ENCODE results near the gene TAF7L.
"Not testable (repeated sequence)": the region's sequence is repeated elsewhere in the genome, so short reads cannot be mapped to it uniquely, and the experiment has no call there.

TAF7L gene

GRCh38 chrX:101290957-101291603 lies at the start of gene TAF7L:
TSS of gene TAF7L (minus strand) at chrX:101291334. CDS start at chrX:101287543, 3,791 bp downstream.
- TF ChIP-seq EZH2 (IDR thresholded peaks at IDR 0.05) (no peak), FOXP2 (optimal IDR thresholded peaks at IDR 0.05; ENCODE audit: control extremely low read depth, extremely low read length, insufficient read depth) (no peak), POLR2AphosphoS5 (IDR thresholded peaks at IDR 0.05; ENCODE audit: borderline replicate concordance, low read depth, low read length) (no peak)
- no peaks in the 10 kb centered on the region for H3K36me3 ChIP-seq (ENCODE audit: insufficient read depth, low read length)
- no peak for DNase-seq (ENCODE audit: low read depth, low spot score)
- H3K9me3 ChIP-seq (ENCODE audit: low read depth, low read length) = no peaks in the 10 kb centered on the region
- H3K4me3 ChIP-seq = no peak within 1 kb of the TSS
- H3K9ac ChIP-seq (ENCODE audit: insufficient read length) = no peak within 1 kb of the TSS
- no peak within 1 kb of the TSS for H3K27ac ChIP-seq

GRCh38 chrX:101337776-101338271 lies 46.7 kb upstream of the TAF7L start:
- no peak overlapping the region for H3K4me3 ChIP-seq
- no peak overlapping the region for H3K27ac ChIP-seq
- no peak for DNase-seq (ENCODE audit: low read depth, low spot score)
- no peaks in the 10 kb centered on the region for H3K9me3 ChIP-seq (ENCODE audit: low read depth, low read length)
- H3K9ac ChIP-seq (ENCODE audit: insufficient read length) = no peak overlapping the region
- TF ChIP-seq EZH2 (IDR thresholded peaks at IDR 0.05) = no peak
- TF ChIP-seq POLR2AphosphoS5 (IDR thresholded peaks at IDR 0.05; ENCODE audit: borderline replicate concordance, low read depth, low read length) = no peak
- TF ChIP-seq FOXP2 (optimal IDR thresholded peaks at IDR 0.05; ENCODE audit: control extremely low read depth, extremely low read length, insufficient read depth) = no peak
- no peaks in the 10 kb centered on the region for H3K36me3 ChIP-seq (ENCODE audit: insufficient read depth, low read length)

GRCh38 chrX:101334310-101334709 lies 43.2 kb upstream of the TAF7L start:
- H3K4me3 ChIP-seq; DNase-seq (ENCODE audit: low read depth, low spot score); H3K36me3 ChIP-seq (ENCODE audit: insufficient read depth, low read length); H3K9me3 ChIP-seq (ENCODE audit: low read depth, low read length); H3K27ac ChIP-seq; H3K9ac ChIP-seq (ENCODE audit: insufficient read length): not testable (repeated sequence)

- not testable (repeated sequence) for H3K4me3 ChIP-seq; H3K9me3 ChIP-seq (ENCODE audit: low read depth, low read length); DNase-seq (ENCODE audit: low read depth, low spot score); H3K27ac ChIP-seq; H3K36me3 ChIP-seq (ENCODE audit: insufficient read depth, low read length); H3K9ac ChIP-seq (ENCODE audit: insufficient read length)
Observed at GRCh38 chrX:101326600-101326999, 35.5 kb upstream of the TAF7L start.

GRCh38 chrX:101303790-101304189 lies 12.7 kb upstream of the TAF7L start:
- Histone ChIP-seq H3K9ac (ENCODE audit: insufficient read length) (no peak overlapping the region), H3K36me3 (ENCODE audit: insufficient read depth, low read length) (no peaks in the 10 kb centered on the region), H3K27ac (no peak overlapping the region), H3K4me3 (no peak overlapping the region), H3K9me3 (ENCODE audit: low read depth, low read length) (no peaks in the 10 kb centered on the region)
- TF ChIP-seq POLR2AphosphoS5 (IDR thresholded peaks at IDR 0.05; ENCODE audit: borderline replicate concordance, low read depth, low read length) = no peak
- no peak for DNase-seq (ENCODE audit: low read depth, low spot score)

GRCh38 chrX:101295603-101296002 lies 4.5 kb upstream of the TAF7L start:
- H3K36me3 ChIP-seq (ENCODE audit: insufficient read depth, low read length); H3K27ac ChIP-seq; H3K9me3 ChIP-seq (ENCODE audit: low read depth, low read length); DNase-seq (ENCODE audit: low read depth, low spot score); H3K4me3 ChIP-seq; H3K9ac ChIP-seq (ENCODE audit: insufficient read length): not testable (repeated sequence)

- no peaks in the 10 kb centered on the region for H3K36me3 ChIP-seq (ENCODE audit: insufficient read depth, low read length)
- peak; percentile 6 for DNase-seq (ENCODE audit: low read depth, low spot score)
- TF ChIP-seq EZH2 (IDR thresholded peaks at IDR 0.05) = no peak
- TF ChIP-seq POLR2AphosphoS5 (IDR thresholded peaks at IDR 0.05; ENCODE audit: borderline replicate concordance, low read depth, low read length) = no peak
- no peak for TF ChIP-seq FOXP2 (optimal IDR thresholded peaks at IDR 0.05; ENCODE audit: control extremely low read depth, extremely low read length, insufficient read depth)
- no peaks in the 10 kb centered on the region for H3K9me3 ChIP-seq (ENCODE audit: low read depth, low read length)
- no peak overlapping the region for H3K9ac ChIP-seq (ENCODE audit: insufficient read length)
- no peak overlapping the region for H3K27ac ChIP-seq
- H3K4me3 ChIP-seq = no peak overlapping the region
Observed at GRCh38 chrX:101287402-101287801, 3.7 kb downstream of the TAF7L start.

- Histone ChIP-seq H3K36me3 (ENCODE audit: insufficient read depth, low read length) (no peaks in the 10 kb centered on the region), H3K9me3 (ENCODE audit: low read depth, low read length) (no peaks in the 10 kb centered on the region)
Observed at GRCh38 chrX:101276238-101276637, 14.9 kb downstream of the TAF7L start.

GRCh38 chrX:101274198-101274597 lies 16.9 kb downstream of the TAF7L start:
- DNase-seq (ENCODE audit: low read depth, low spot score) = no peak
- Histone ChIP-seq H3K4me3 (no peak overlapping the region), H3K9me3 (ENCODE audit: low read depth, low read length) (no peaks in the 10 kb centered on the region), H3K27ac (no peak overlapping the region), H3K9ac (ENCODE audit: insufficient read length) (no peak overlapping the region), H3K36me3 (ENCODE audit: insufficient read depth, low read length) (no peaks in the 10 kb centered on the region)
- no peak for TF ChIP-seq POLR2AphosphoS5 (IDR thresholded peaks at IDR 0.05; ENCODE audit: borderline replicate concordance, low read depth, low read length)
- TF ChIP-seq FOXP2 (optimal IDR thresholded peaks at IDR 0.05; ENCODE audit: control extremely low read depth, extremely low read length, insufficient read depth) = no peak
- no peak for TF ChIP-seq EZH2 (IDR thresholded peaks at IDR 0.05)

More at GRCh38 chrX:101276238-101276637, 14.9 kb downstream of the TAF7L start:
- Histone ChIP-seq H3K9ac (ENCODE audit: insufficient read length) (no peak overlapping the region), H3K4me3 (no peak overlapping the region), H3K27ac (no peak overlapping the region)
- no peak for TF ChIP-seq FOXP2 (optimal IDR thresholded peaks at IDR 0.05; ENCODE audit: control extremely low read depth, extremely low read length, insufficient read depth)
- no peak for TF ChIP-seq EZH2 (IDR thresholded peaks at IDR 0.05)
- no peak for TF ChIP-seq POLR2AphosphoS5 (IDR thresholded peaks at IDR 0.05; ENCODE audit: borderline replicate concordance, low read depth, low read length)
- DNase-seq (ENCODE audit: low read depth, low spot score) = no peak

Data from SK-N-MC (cell line).